ENCODE results near the gene PHETA2.

DNA sequence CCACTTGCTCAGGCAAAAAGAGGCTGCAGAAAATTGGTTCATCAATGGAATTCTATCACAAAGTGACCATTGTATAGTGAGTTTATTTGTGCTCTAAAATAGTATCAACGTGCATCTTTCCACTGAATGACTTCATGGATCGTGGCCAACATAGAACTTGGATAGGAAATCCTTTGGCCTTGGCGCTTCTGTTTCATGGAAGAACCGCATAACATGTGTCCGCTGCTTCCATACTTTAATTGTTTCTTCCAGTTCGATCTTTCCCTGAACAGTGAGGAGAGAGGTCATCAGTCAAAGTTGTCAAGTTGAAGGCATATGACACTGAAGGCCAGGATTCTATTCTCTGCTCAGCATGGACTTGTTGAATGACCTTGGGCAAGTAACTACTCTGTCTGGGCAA is 12.0 kb downstream of the PHETA2 start:
- TF ChIP-seq ELF4 (CRISPR knock-in tag; IDR thresholded peaks at IDR 0.05; ENCODE audit: borderline replicate concordance) (no peak), ZNF567 (CRISPR knock-in tag; IDR thresholded peaks at IDR 0.05; ENCODE audit: borderline replicate concordance) (no peak), POLR2AphosphoS2 (IDR thresholded peaks at IDR 0.05; ENCODE audit: low read depth, low read length) (no peak)
- TF ChIP-seq, protein P1, sequence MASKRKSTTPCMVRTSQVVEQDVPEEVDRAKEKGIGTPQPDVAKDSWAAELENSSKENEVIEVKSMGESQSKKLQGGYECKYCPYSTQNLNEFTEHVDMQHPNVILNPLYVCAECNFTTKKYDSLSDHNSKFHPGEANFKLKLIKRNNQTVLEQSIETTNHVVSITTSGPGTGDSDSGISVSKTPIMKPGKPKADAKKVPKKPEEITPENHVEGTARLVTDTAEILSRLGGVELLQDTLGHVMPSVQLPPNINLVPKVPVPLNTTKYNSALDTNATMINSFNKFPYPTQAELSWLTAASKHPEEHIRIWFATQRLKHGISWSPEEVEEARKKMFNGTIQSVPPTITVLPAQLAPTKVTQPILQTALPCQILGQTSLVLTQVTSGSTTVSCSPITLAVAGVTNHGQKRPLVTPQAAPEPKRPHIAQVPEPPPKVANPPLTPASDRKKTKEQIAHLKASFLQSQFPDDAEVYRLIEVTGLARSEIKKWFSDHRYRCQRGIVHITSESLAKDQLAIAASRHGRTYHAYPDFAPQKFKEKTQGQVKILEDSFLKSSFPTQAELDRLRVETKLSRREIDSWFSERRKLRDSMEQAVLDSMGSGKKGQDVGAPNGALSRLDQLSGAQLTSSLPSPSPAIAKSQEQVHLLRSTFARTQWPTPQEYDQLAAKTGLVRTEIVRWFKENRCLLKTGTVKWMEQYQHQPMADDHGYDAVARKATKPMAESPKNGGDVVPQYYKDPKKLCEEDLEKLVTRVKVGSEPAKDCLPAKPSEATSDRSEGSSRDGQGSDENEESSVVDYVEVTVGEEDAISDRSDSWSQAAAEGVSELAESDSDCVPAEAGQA (IDR thresholded peaks at IDR 0.05; ENCODE audit: low read depth): no peak
- TF ChIP-seq, protein P1 (CRISPR knock-in tag; IDR thresholded peaks at IDR 0.05; ENCODE audit: borderline replicate concordance): no peak
- TF ChIP-seq, protein P2, sequence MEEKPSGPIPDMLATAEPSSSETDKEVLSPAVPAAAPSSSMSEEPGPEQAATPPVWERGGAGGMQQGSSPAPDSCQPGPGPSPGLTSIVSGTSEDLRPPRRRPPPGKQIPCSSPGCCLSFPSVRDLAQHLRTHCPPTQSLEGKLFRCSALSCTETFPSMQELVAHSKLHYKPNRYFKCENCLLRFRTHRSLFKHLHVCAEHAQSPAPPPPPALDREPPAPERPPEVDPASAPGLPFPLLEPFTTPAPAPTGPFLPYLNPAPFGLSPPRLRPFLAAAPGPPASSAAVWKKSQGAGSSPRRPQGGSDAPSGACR (CRISPR knock-in tag; IDR thresholded peaks at IDR 0.05): no peak
